NT2/D1 (cell line): ENCODE measurements around the gene PPP1R37.

Experiments
- YY1 ChIP-seq: IDR thresholded peaks from 2 replicates; pipeline ENCODE4 v1.6.1; 2011; ENCODE audit not compliant: insufficient read length, insufficient read depth
- ZNF274 ChIP-seq: IDR thresholded peaks from 2 replicates; pipeline ENCODE4 v1.6.1; 2011; ENCODE audit warnings: mild to moderate bottlenecking, low read depth, low read length

DNA sequence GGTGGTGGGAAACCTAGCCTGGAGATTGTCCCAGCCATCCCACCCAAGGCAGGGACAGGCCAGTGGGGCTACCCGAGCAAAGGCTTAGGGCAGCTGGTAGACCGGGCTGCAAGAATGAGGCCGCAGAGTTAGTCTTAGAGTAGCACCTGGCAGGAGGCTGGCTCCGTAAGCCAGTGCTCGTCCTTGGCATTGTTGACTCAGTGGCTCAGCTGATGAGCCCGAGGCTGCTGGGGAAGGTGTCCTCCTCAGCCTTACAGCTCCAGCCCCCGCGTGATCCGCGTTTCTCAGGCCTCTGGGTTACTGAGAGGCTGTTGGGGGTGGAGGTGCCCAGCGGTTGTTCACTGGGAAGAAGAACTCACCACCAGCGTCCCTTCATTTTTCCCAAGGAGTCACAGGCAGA is 24.7 kb downstream of the PPP1R37 start:
- TF ChIP-seq YY1 (no peak), ZNF274 (no peak)
